HG02571 (cell line): Measurements from ENCODE around the gene SRD5A1.
"Not testable (repeated sequence)": the region's sequence is repeated elsewhere in the genome, so short reads cannot be mapped to it uniquely, and the experiment has no call there.

Source experiments
- ATAC-seq: cut with Tn5 transposase; IDR thresholded peaks from one replicate; pipeline ENCODE4 v1.9.1; 2021; ENCODE audit warnings: mild to moderate bottlenecking, moderate library complexity; ENCODE audit not compliant: unreplicated experiment

The SRD5A1 gene

GRCh38 chr5:6638236-6638635 lies 5.0 kb downstream of the SRD5A1 start:
- ATAC-seq, result no peak

DNA sequence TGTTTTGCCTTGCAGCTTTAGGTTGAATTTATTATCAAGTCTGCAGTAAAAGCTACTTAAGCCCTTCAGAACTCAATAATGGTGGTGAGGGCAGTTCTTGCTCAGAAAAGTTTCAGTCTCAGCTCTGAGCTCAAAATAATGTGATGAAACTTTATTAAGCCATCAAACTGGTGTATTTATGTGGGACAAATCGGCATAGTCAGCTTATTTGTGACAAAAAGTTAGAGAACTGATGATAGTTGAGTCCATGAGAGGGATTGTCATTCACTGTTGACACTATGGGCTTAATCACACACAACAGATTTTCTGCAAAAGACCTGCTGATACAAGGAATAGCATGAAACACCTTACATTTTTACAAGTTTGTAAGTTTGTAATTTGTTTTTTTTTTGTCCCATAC lies 9.4 kb downstream of the SRD5A1 start:
- no peak for ATAC-seq

- no peak for ATAC-seq
Observed at GRCh38 chr5:6644794-6645241, 11.6 kb downstream of the SRD5A1 start.

DNA sequence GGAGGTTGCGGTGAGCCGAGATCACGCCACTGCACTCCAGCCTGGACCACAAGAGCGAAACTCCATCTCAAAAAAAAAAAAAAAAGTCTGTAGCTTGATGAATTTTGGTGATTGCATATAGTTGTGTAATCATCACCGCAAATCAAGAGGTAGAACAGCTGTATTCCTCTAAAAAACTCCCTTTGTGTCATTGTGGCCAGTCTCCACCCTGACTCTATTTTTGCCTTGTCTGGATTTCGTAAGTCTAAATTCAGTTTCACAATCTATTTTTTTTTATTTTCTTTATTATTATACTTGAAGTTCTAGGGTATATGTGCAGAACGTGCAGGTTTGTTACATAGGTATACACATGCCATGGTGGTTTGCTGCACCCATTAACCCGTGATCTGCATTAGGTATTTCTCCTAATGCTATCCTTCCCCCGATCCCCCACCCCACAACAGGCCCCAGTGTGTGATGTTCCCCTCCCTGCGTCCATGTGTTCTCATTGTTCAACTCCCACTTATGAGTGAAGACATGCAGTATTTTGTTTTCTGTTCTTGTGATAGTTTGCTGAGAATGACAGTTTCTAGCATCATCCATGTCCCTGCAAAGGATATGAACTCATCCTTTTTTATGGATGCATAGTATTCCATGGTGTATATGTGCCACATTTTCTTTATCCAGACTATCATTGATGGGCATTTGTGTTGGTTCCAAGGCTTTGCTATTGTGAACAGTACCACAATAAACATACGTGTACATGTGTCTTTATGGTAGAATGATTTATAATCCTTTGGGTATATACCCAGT lies 12.5 kb downstream of the SRD5A1 start:
- ATAC-seq, result not testable (repeated sequence)

DNA sequence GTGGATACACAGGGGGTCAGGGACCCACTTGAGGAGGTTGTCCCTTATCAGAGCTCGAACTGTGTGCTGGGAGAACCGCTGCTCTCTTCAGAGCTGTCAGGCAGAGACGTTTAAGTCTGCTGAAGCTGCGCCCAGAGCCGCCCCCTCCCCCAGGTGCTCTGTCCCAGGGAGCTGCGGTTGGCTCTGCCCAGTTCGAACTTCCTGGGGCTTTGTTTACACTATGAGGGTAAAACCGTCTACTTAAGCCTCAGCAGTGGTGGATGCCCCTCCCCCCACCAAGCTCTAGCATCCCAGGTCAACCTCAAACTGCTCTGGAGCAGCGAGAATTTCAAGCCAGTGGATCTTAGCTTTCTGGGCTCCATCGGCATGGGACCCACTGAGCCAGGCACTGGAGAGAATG lies 15.9 kb downstream of the SRD5A1 start:
- ATAC-seq, result no peak

- ATAC-seq, result no peak
Observed at GRCh38 chr5:6649681-6650080, 16.4 kb downstream of the SRD5A1 start.

- ATAC-seq, result peak; percentile 98
Observed at GRCh38 chr5:6652025-6652424, 18.8 kb downstream of the SRD5A1 start.

DNA sequence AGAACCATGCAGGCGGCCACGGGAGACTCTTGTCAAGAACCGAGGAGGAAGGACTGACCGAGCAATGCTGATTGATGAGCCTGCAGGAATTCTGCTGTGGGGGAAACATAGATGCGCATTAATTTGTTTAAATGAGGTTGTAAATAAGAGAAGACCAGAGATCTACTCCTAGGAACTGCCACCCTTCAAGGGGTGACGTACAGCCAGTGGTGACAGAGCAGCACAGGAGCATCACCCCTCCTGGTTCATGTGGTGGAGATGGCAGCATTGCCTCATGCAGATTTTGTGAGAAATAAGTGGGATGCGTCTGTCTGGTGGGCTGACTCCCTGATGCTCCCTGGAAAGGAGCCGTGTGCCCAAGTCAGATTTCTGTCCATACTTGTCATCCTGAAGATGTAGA lies 22.2 kb downstream of the SRD5A1 start:
- no peak for ATAC-seq

DNA sequence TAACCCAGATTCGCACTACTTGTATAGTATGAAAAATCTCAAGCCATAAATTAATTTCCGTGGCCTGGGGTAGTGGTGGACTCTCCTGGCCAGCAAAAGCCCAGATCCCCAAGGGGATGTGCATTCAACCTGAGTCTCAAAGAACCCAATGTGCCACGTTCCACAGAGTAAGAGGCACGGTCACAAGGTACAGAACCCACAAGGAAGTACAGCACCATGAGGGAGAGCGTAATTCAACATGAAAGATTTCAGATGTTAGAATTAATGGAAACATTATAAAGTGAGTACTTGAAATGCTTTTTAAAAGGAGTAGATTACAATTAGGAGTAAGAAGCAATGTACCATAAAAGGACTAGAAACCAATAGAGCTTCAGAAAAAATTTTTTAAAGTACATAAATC lies 23.4 kb downstream of the SRD5A1 start:
- no peak for ATAC-seq

DNA sequence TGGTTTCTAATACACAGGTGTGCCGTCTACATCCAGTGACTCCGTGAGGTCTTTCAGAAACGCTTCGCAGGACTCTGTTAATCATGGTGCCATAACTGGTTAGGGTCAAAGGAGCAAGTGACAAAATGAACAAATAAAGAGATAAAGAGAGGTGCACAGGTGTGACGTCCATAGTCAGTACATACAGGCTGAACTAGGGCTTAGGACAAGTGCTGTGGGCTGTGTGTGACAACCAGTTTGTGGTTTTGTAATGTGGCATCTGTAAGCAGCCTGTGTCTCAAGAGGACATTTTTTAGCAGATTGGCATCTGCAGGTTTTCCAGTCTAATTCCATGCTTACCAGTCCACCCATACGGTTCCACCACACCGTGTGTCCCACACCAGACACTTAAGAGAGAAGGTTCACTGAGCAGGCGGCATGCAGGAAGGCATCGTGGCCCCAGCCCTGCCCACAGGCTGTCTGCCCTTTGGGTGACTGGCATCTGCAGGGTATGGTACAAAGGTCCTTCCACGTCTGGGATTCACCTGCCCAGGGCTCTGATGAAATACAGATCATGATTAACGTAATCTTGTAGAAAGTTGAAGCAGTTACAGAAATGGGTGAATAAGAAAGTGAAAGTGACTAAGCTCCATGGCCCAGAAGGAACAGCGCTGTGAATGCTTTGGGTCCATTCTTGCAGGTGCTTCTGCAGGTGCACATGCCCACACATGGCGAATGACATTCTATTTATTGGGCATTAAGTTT lies 26.9 kb downstream of the SRD5A1 start:
- peak; percentile 76 for ATAC-seq

DNA sequence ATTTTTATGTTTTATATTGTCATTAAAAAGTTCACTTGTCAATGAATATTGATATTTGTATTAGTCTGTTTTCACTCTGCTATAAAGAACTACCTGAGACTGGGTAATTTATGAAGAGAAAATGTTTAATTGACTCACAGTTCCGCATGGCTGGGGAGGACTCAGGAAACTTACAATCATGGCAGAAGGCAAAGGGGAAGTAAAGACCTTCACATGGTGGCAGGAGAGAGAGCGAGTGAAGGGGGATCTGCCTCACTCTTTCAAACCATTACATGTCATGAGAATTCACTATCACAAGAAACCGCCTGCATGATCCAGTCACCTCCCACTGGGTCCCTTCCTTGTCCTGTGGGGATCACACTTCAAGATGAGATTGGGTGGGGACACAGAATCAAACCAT lies 27.4 kb downstream of the SRD5A1 start:
- ATAC-seq, result peak; percentile 40

DNA sequence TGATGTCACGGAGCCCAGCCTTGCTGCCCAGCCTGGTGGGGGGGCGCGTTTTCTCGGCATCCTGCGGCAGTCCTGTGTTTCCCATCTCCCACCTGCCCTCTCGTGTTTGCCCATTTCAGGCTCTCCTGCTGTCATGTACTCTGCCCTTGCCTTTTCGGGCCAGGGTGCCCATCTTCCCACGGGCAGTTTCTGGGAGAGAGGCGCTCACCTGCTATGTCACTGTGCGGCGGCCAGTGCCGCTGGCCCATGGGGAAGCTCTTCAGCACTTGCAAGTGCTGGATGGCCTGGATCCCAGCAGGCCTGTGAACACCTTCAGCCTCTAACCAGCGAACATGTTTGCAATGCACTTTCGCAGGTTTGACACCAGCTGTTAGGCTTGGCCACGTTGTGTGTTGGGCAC lies 33.5 kb downstream of the SRD5A1 start:
- ATAC-seq, result no peak

DNA sequence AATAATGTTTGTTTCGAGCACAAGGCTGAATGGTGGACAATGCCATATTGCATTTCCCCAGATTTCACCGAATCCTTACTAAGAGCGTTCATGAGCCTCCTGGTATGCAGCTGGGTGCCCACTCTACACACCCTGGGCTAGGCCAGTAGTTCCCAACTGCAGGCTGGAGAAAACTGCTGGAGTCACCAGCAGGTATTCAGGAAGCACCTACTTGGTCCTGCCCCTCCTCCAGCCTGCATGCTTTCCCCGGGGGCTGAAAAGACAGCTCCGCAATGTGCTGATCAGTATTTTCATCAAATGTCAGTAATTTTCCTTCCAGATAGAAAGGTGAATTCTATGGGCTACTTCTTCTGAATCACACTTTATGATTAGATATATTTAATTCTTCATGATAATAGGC lies 34.4 kb downstream of the SRD5A1 start:
- ATAC-seq, result no peak

GRCh38 chr5:6668717-6669116 lies 35.5 kb downstream of the SRD5A1 start:
- ATAC-seq, result not testable (repeated sequence)

- no peak for ATAC-seq
Observed at GRCh38 chr5:6673031-6673430, 39.8 kb downstream of the SRD5A1 start.

- ATAC-seq, result no peak
Observed at GRCh38 chr5:6673963-6674362, 40.7 kb downstream of the SRD5A1 start.

DNA sequence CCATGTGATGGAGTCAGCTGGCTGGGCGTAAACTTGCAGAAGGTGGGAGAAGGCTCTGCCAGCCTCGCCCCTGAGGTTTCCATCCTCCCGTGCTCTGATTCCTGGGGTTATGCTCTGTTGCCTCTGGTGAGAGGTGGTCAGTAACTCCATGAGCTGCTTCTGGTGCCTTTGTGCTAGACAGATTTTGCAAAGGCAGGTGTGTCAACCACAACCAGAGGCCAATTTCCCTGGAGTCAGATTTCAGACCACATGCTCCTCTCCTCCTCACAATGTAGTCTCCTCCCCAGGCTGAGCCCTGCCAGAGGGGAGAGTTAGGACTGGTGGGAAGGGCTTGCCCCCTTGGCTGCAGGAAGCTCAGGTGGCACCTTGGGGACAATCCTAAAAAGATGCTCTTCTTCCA lies 41.2 kb downstream of the SRD5A1 start:
- no peak for ATAC-seq

GRCh38 chr5:6674886-6675285 lies 41.6 kb downstream of the SRD5A1 start:
- no peak for ATAC-seq

- ATAC-seq, result no peak
Observed at GRCh38 chr5:6675784-6676491, 42.7 kb downstream of the SRD5A1 start.

GRCh38 chr5:6676702-6677101 lies 43.5 kb downstream of the SRD5A1 start:
- ATAC-seq, result no peak

DNA sequence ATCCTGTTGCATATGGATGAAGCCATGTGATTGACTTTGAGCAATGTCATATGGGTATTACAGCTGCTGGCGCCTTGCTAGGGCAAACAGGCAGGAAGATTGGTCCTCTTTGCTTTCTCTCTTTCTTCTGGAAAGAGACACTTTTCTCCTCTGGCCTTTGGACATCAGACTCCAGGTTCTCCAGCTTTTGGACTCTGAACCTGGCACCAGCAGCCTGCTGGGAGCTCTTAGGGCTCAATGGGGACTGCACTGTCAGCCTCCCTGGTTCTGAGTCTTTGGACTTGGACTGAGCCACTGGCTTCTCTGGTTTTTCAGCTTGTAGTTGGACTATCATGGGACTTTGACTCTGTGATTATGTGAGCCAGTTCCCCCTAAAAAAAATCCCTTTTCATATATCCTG lies 45.1 kb downstream of the SRD5A1 start:
- no peak for ATAC-seq

DNA sequence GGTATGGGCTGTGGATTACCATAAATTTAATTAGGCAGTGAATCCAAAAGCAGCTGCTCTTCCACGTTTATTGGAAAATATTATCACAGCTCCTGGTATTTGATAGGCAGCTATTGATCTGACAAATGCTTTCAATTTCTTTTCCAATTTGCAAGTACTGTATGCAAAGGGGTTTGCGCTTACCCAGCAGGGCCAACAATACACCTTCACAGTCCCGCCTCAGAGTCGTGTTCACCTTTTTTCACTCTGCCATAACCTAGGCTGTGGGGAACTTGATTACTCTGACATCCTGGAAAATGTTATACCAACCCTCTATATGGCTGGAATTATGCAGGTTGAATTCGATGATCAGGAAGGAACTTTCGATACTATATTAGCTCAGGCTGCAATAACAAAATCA lies 47.7 kb downstream of the SRD5A1 start:
- no peak for ATAC-seq
